Esophagus muscularis mucosa (tissue), 4 donors: Measurements from ENCODE around the gene TLR10. TPM values are rescaled to one million over a fixed set of nuclear protein-coding genes. Genes with fewer than 3 reads are reported as not detected.
"Not testable (repeated sequence)": the region's sequence is repeated elsewhere in the genome, so short reads cannot be mapped to it uniquely, and the experiment has no call there.

Experiments used
- DNase-seq: peaks from one replicate; pipeline ENCODE4 v3.0.0-alpha.2; 2017; ENCODE audit errors: extremely low spot score
- H3K27ac ChIP-seq, 4 donors: fragments of 200-600 bp; sonication (generic); replicated peaks in 1 of 4; 1 replicate in 3 of 4; 2 replicates in 1 of 4; pipeline ENCODE4 v1.5.1; 2016 to 2019; ENCODE audit warnings: mild to moderate bottlenecking in 1 of 4
- H3K27me3 ChIP-seq, 4 donors: fragments of 200-600 bp; sonication (generic); one replicate each; pipeline versions ENCODE4 v1.5.1 to v1.6.0; 2016 to 2019
- H3K36me3 ChIP-seq, 4 donors: fragments of 200-600 bp; sonication (generic); one replicate each; pipeline ENCODE4 v1.5.1; 2016 to 2019
- H3K4me1 ChIP-seq, 4 donors: fragments of 200-600 bp; sonication (generic); one replicate each; pipeline ENCODE4 v1.5.1; 2016 to 2019
- H3K4me3 ChIP-seq, 4 donors: fragments of 200-600 bp; sonication (generic); 1 replicate in 2 of 4; 2 replicates in 2 of 4; pipeline ENCODE4 v1.5.1; 2016 to 2019; ENCODE audit warnings: mild to moderate bottlenecking in 4 of 4, moderate library complexity in 1 of 4
- H3K9me3 ChIP-seq, 4 donors: fragments of 200-600 bp; sonication (generic); 1 replicate in 3 of 4; 2 replicates in 1 of 4; pipeline ENCODE4 v1.5.1; 2016 to 2019
- EP300 ChIP-seq: sonication (generic); formaldehyde crosslinking; IDR thresholded peaks from one replicate; pipeline ENCODE4 v1.6.1; 2017; ENCODE audit warnings: antibody characterized with exemption
- POLR2A ChIP-seq: fragments of 450-650 bp; IDR thresholded peaks from one replicate; pipeline ENCODE4 v1.6.1; 2017; ENCODE audit warnings: antibody characterized with exemption, moderate library complexity, mild to moderate bottlenecking, low read depth
- POLR2AphosphoS5 ChIP-seq, 2 donors: sonication (generic); formaldehyde crosslinking; IDR thresholded peaks; one replicate each; pipeline ENCODE4 v1.6.1; 2017; ENCODE audit warnings: antibody characterized with exemption in 2 of 2
- WGBS: methylation state at CpG from one replicate; pipeline ENCODE4 v1.1.5; 2018; 5-methylcytosine and 5-hydroxymethylcytosine counted together
- intact Hi-C: fragments of 100-400 bp; cut with DNase I; formaldehyde crosslinking; loops from one replicate; pipeline ENCODE4 v1.15.1; 2023
- total RNA-seq, 4 donors: library from RNA; depleted of rRNA; stranded (reverse); fragments of >200 nt; gene quantifications; one replicate each; pipeline versions ENCODE4 v1.1.0 to v1.2.1, GENCODE V29; 2016
- TF ChIP-seq, protein P1 (sequence below), 3 experiments: fragments of 200-600 bp in 2 of 3; fragments of 450-650 bp in 1 of 3; sonication (generic) in 2 of 3; IDR thresholded peaks; one replicate each; pipeline ENCODE4 v1.5.1; 2017 to 2019; ENCODE audit warnings: antibody characterized with exemption in 3 of 3, mild to moderate bottlenecking in 2 of 3, moderate library complexity in 1 of 3

The TLR10 gene
- total RNA-seq, 4 donors from 2014 or later = 0.17 TPM; not detected in 3

DNA sequence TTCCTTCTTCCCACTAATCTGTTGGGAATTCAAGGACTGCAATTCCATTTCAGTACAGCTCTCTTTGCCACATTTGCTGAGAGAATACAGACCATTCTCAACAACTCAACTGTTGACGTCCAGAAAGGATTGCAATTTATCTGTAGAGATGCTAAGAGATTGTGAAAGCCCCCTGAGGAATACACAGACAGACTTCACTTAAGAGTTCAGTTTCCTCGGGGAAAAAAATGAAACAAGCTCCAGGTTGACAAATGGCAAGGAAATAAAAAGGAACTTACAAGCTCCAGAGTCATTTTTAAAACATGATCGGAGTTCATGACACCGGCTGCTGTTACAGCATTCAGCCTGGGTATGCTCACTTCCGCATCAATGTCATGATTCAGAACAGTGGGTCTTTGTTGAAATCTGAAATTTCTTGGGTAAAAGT lies 13.8 kb downstream of the TLR10 start:
- Histone ChIP-seq H3K4me1 (peaks cover 0 to 8% (median 2%) of the 10 kb centered on the region in 4 donors), H3K36me3 (no peaks in the 10 kb centered on the region), H3K4me3 (no peak overlapping the region), H3K27ac (peak overlapping the region in 1 of 4 donors; percentile 5), H3K27me3 (no peaks in the 10 kb centered on the region), H3K9me3 (no peaks in the 10 kb centered on the region)
- WGBS = 52% methylated on average over 5 of the region's 5 CpGs
- no peak for DNase-seq
- intact Hi-C loops = no loop called here
- no peak for TF ChIP-seq POLR2AphosphoS5 (IDR thresholded peaks at IDR 0.05)
- no peak for TF ChIP-seq POLR2A
- TF ChIP-seq, protein P1, sequence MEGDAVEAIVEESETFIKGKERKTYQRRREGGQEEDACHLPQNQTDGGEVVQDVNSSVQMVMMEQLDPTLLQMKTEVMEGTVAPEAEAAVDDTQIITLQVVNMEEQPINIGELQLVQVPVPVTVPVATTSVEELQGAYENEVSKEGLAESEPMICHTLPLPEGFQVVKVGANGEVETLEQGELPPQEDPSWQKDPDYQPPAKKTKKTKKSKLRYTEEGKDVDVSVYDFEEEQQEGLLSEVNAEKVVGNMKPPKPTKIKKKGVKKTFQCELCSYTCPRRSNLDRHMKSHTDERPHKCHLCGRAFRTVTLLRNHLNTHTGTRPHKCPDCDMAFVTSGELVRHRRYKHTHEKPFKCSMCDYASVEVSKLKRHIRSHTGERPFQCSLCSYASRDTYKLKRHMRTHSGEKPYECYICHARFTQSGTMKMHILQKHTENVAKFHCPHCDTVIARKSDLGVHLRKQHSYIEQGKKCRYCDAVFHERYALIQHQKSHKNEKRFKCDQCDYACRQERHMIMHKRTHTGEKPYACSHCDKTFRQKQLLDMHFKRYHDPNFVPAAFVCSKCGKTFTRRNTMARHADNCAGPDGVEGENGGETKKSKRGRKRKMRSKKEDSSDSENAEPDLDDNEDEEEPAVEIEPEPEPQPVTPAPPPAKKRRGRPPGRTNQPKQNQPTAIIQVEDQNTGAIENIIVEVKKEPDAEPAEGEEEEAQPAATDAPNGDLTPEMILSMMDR (IDR thresholded peaks at IDR 0.05) = no peak

DNA sequence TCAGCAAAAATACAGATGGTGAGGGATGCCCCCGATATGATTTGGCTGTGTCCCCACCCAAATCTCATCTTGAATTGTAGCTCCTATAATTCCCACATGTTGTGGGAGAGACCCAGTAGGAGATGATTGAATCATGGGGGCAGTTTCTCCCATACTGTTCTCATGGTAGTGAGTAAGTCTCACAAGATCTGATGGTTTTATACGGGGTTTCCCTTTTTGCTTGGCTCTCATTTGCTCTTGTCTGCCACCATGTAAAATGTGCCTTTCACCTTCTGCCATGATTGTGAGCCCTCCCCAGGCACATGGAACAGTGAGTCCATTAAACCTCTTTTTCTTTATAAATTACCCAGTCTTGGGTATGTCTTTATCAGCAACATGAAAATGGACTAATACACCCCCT lies 15.8 kb downstream of the TLR10 start:
- H3K27me3 ChIP-seq, H3K27ac ChIP-seq, H3K9me3 ChIP-seq, H3K4me3 ChIP-seq, DNase-seq, H3K4me1 ChIP-seq, intact Hi-C loops, H3K36me3 ChIP-seq: not testable (repeated sequence)
- 96% methylated on average over 2 of the region's 2 CpGs for WGBS

DNA sequence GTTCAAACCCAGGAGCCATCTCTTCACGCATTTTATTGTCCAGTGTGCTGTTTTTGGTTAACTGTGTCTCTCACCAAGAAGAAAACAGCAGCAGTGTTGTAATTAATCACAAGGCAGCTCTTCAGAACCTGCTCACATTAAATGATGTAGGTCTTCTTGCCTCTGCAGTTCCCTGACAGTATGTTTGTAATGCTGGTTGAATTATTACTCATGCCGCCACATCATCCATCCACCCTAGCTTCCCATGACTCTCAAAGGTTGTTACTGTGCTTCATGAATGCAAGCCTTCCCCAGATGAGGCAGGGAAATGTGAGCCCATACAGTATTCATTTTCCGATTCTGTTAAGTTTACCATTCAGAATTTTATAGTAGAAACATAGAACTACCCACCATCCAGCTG lies 17.4 kb downstream of the TLR10 start:
- no peak for TF ChIP-seq POLR2AphosphoS5 (IDR thresholded peaks at IDR 0.05)
- no peak for TF ChIP-seq EP300
- no peak for TF ChIP-seq POLR2A
- TF ChIP-seq, protein P1 (IDR thresholded peaks at IDR 0.05) = no peak
- Histone ChIP-seq H3K9me3 (no peaks in the 10 kb centered on the region), H3K36me3 (no peaks in the 10 kb centered on the region), H3K4me1 (peaks cover 0 to 8% (median 2%) of the 10 kb centered on the region in 4 donors), H3K27ac (no peak overlapping the region), H3K27me3 (no peaks in the 10 kb centered on the region), H3K4me3 (no peak overlapping the region)
- no peak for DNase-seq
- intact Hi-C loops = no loop called here
- 95% methylated on average over 3 of the region's 3 CpGs for WGBS

GRCh38 chr4:38764277-38764676 lies 18.5 kb downstream of the TLR10 start:
- intact Hi-C loops = loop anchor here (5.0 kb wide), 1 partner anchor 98 kb away; no protein-coding TSS in a partner anchor
- no peak for DNase-seq
- no peak for TF ChIP-seq POLR2AphosphoS5 (IDR thresholded peaks at IDR 0.05)
- TF ChIP-seq EP300 = no peak
- TF ChIP-seq, protein P1 (IDR thresholded peaks at IDR 0.05) = no peak

GRCh38 chr4:38762560-38762959 lies 20.2 kb downstream of the TLR10 start:
- TF ChIP-seq EP300 (no peak), POLR2AphosphoS5 (IDR thresholded peaks at IDR 0.05) (no peak), POLR2A (no peak)
- TF ChIP-seq, protein P1 (IDR thresholded peaks at IDR 0.05) = no peak
- intact Hi-C loops = loop anchor here (5.0 kb wide), 1 partner anchor 100 kb away; no protein-coding TSS in a partner anchor
- H3K4me3 ChIP-seq = no peak overlapping the region
- H3K9me3 ChIP-seq = no peaks in the 10 kb centered on the region
- H3K27ac ChIP-seq = no peak overlapping the region
- H3K4me1 ChIP-seq = peaks cover 0 to 6% (median 4%) of the 10 kb centered on the region in 4 donors
- WGBS = 85% methylated on average over 14 of the region's 14 CpGs
- H3K27me3 ChIP-seq = no peaks in the 10 kb centered on the region
- H3K36me3 ChIP-seq = no peaks in the 10 kb centered on the region
- no peak for DNase-seq

More at GRCh38 chr4:38764277-38764676, 18.5 kb downstream of the TLR10 start:
- Histone ChIP-seq H3K4me3 (no peak overlapping the region), H3K36me3 (no peaks in the 10 kb centered on the region), H3K27ac (no peak overlapping the region), H3K4me1 (peaks cover 0 to 6% (median 3%) of the 10 kb centered on the region in 4 donors), H3K9me3 (no peaks in the 10 kb centered on the region), H3K27me3 (no peaks in the 10 kb centered on the region)
- WGBS = 63% methylated on average over 3 of the region's 3 CpGs
